Loucy (cell line): ENCODE data around the gene TPD52L1.

Experiments used
- H2AFZ ChIP-seq: fragments of 200-600 bp; sonication (generic); 2 replicates; pipeline ENCODE4 v1.6.0; 2016; ENCODE audit warnings: antibody characterized with exemption, mild to moderate bottlenecking, low read length, moderate library complexity
- H3F3A ChIP-seq: fragments of 200-600 bp; 2 replicates; pipeline ENCODE4 v1.6.0; 2016; ENCODE audit warnings: antibody characterized with exemption, low read depth, mild to moderate bottlenecking
- H3K27me3 ChIP-seq: fragments of 200-600 bp; sonication (generic); 2 replicates; pipeline ENCODE4 v1.6.1; 2014; ENCODE audit warnings: low read length, mild to moderate bottlenecking; ENCODE audit not compliant: insufficient read depth, poor library complexity, severe bottlenecking
- H3K36me3 ChIP-seq: fragments of 200-600 bp; sonication (generic); 2 replicates; pipeline ENCODE4 v1.6.1; 2016; ENCODE audit warnings: low read length; ENCODE audit not compliant: insufficient read depth
- H3K4me1 ChIP-seq: fragments of 200-600 bp; sonication (generic); 2 replicates; pipeline ENCODE4 v1.5.1; 2014; ENCODE audit warnings: low read length, mild to moderate bottlenecking; ENCODE audit not compliant: insufficient read depth, poor library complexity, severe bottlenecking
- H3K4me2 ChIP-seq: fragments of 200-600 bp; sonication (generic); 2 replicates; pipeline ENCODE4 v1.6.0; 2014; ENCODE audit warnings: antibody characterized with exemption, low read length, low read depth, mild to moderate bottlenecking; ENCODE audit not compliant: poor library complexity, severe bottlenecking
- H3K4me3 ChIP-seq: fragments of 200-600 bp; sonication (generic); 2 replicates; pipeline ENCODE4 v1.5.1; 2014; ENCODE audit warnings: low read length, mild to moderate bottlenecking, mixed read lengths; ENCODE audit not compliant: poor library complexity, severe bottlenecking
- H3K79me2 ChIP-seq: fragments of 200-600 bp; sonication (generic); 2 replicates; pipeline ENCODE4 v1.6.1; 2014; ENCODE audit warnings: low read length; ENCODE audit not compliant: insufficient read depth
- H3K9ac ChIP-seq: fragments of 200-600 bp; sonication (generic); 2 replicates; pipeline ENCODE4 v1.6.0; 2014; ENCODE audit warnings: mild to moderate bottlenecking, low read depth, low read length, moderate library complexity; ENCODE audit not compliant: poor library complexity, severe bottlenecking
- H3K9me2 ChIP-seq: fragments of 200-600 bp; sonication (generic); replicated peaks from 2 replicates; pipeline ENCODE4 v1.6.1; 2016; ENCODE audit warnings: low read depth, low read length, mixed read lengths
- H3K9me3 ChIP-seq: fragments of 200-600 bp; sonication (generic); 2 replicates; pipeline ENCODE4 v1.6.1; 2014; ENCODE audit warnings: mild to moderate bottlenecking, antibody characterized with exemption, low read length, low read depth; ENCODE audit not compliant: insufficient read depth
- H4K20me1 ChIP-seq: fragments of 200-600 bp; sonication (generic); 2 replicates; pipeline ENCODE4 v1.6.0; 2014; ENCODE audit warnings: antibody characterized with exemption, low read length, mild to moderate bottlenecking; ENCODE audit not compliant: insufficient read depth, poor library complexity, severe bottlenecking
- EZH2phosphoT487 ChIP-seq: fragments of 200-600 bp; IDR thresholded peaks from 2 replicates; pipeline ENCODE4 v1.6.1; 2018; ENCODE audit warnings: antibody characterized with exemption, mild to moderate bottlenecking, moderate library complexity, borderline replicate concordance
- TF ChIP-seq, protein P1 (sequence below): fragments of 200-600 bp; sonication (generic); conservative IDR thresholded peaks from 2 replicates; pipeline ENCODE4 v1.5.1; 2014; ENCODE audit warnings: mild to moderate bottlenecking, antibody characterized with exemption, low read length

Gene TPD52L1

GRCh38 chr6:125201961-125202729 is 48.6 kb downstream of the TPD52L1 start:
- Histone ChIP-seq H3K9ac (no peak overlapping the region), H2AFZ (no peak overlapping the region)

GRCh38 chr6:125203395-125203794 is 49.8 kb downstream of the TPD52L1 start:
- H3K79me2 ChIP-seq: no peaks in the 10 kb centered on the region
- H3K4me2 ChIP-seq: no peak overlapping the region
- no peaks in the 10 kb centered on the region for H3K9me2 ChIP-seq
- H3K9ac ChIP-seq: no peak overlapping the region
- TF ChIP-seq, protein P1, sequence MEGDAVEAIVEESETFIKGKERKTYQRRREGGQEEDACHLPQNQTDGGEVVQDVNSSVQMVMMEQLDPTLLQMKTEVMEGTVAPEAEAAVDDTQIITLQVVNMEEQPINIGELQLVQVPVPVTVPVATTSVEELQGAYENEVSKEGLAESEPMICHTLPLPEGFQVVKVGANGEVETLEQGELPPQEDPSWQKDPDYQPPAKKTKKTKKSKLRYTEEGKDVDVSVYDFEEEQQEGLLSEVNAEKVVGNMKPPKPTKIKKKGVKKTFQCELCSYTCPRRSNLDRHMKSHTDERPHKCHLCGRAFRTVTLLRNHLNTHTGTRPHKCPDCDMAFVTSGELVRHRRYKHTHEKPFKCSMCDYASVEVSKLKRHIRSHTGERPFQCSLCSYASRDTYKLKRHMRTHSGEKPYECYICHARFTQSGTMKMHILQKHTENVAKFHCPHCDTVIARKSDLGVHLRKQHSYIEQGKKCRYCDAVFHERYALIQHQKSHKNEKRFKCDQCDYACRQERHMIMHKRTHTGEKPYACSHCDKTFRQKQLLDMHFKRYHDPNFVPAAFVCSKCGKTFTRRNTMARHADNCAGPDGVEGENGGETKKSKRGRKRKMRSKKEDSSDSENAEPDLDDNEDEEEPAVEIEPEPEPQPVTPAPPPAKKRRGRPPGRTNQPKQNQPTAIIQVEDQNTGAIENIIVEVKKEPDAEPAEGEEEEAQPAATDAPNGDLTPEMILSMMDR: no peak
- no peak for TF ChIP-seq EZH2phosphoT487
- no peaks in the 10 kb centered on the region for H3K27me3 ChIP-seq
- H3F3A ChIP-seq: no peaks in the 10 kb centered on the region
- H3K4me1 ChIP-seq: no peaks in the 10 kb centered on the region
- no peaks in the 10 kb centered on the region for H3K9me3 ChIP-seq
- H3K36me3 ChIP-seq: no peaks in the 10 kb centered on the region
- no peak overlapping the region for H3K4me3 ChIP-seq
- no peak overlapping the region for H2AFZ ChIP-seq
- no peaks in the 10 kb centered on the region for H4K20me1 ChIP-seq

More at GRCh38 chr6:125201961-125202729, 48.6 kb downstream of the TPD52L1 start:
- no peaks in the 10 kb centered on the region for H3F3A ChIP-seq
- no peak overlapping the region for H3K4me2 ChIP-seq
- no peaks in the 10 kb centered on the region for H3K36me3 ChIP-seq
- TF ChIP-seq, protein P1: no peak
- no peak for TF ChIP-seq EZH2phosphoT487
- H4K20me1 ChIP-seq: no peaks in the 10 kb centered on the region
- no peaks in the 10 kb centered on the region for H3K4me1 ChIP-seq
- no peaks in the 10 kb centered on the region for H3K9me3 ChIP-seq
- H3K79me2 ChIP-seq: no peaks in the 10 kb centered on the region
- H3K9me2 ChIP-seq: no peaks in the 10 kb centered on the region
- no peak overlapping the region for H3K4me3 ChIP-seq
- H3K27me3 ChIP-seq: no peaks in the 10 kb centered on the region

- no peak overlapping the region for H3K4me3 ChIP-seq
- no peaks in the 10 kb centered on the region for H4K20me1 ChIP-seq
- H2AFZ ChIP-seq: no peak overlapping the region
- H3F3A ChIP-seq: no peaks in the 10 kb centered on the region
- no peak overlapping the region for H3K4me2 ChIP-seq
- no peaks in the 10 kb centered on the region for H3K4me1 ChIP-seq
- no peaks in the 10 kb centered on the region for H3K9me2 ChIP-seq
- H3K9ac ChIP-seq: no peak overlapping the region
- H3K27me3 ChIP-seq: no peaks in the 10 kb centered on the region
- H3K36me3 ChIP-seq: no peaks in the 10 kb centered on the region
- no peaks in the 10 kb centered on the region for H3K79me2 ChIP-seq
- no peaks in the 10 kb centered on the region for H3K9me3 ChIP-seq
- no peak for TF ChIP-seq EZH2phosphoT487
- TF ChIP-seq, protein P1: no peak
Observed at GRCh38 chr6:125205931-125206330, 52.4 kb downstream of the TPD52L1 start.
